Measurements from ENCODE around the gene KCNIP4.
"Not testable (repeated sequence)": the region's sequence is repeated elsewhere in the genome, so short reads cannot be mapped to it uniquely, and the experiment has no call there.

KCNIP4 gene

DNA sequence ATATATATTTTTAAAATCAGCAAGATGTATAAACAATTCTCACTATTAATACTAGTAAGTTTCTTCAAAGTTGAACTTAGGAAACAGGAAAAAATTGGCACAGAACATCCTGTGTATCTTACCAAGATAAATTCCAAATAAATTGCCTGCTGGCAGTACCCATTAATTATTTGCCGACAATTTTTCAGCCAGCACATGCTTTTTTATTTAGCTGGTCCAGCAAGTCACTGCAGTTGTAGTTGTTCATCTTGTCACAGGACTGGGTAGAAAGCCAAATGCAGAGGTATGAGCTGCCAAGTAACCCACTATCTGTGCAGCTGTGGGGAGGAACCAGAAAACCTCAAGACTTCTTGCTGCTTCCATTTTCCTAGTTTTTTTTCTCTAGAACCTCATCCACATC is 1134.9 kb downstream of the KCNIP4 start:
- no peak for DNase-seq

DNA sequence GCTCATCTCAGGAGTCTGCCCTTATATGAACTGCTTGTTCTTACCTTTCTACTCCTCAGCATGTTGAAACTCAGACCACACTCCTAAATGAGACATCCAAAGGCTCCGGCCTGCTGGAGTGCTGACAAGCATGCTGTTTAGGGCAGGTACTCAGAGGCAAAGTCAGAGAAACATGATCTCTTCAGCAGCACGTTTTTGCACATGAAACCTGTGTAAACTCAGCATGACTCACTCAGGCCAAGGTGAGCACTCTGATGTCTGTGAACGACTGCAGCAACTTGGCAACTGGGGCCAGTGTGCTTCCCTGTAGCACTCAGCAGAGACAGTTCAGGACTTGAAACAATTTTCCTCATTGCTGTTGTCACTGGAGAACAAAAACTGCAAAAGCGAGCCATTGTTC is 1138.8 kb downstream of the KCNIP4 start:
- DNase-seq: no peak

- no peak for DNase-seq
These were observed 1142.9 kb downstream of the KCNIP4 start for GRCh38 chr4:20805716-20806115.

GRCh38 chr4:20787940-20788665 is 1160.5 kb downstream of the KCNIP4 start:
- no peak for DNase-seq

GRCh38 chr4:20783134-20783533 is 1165.4 kb downstream of the KCNIP4 start:
- DNase-seq: not testable (repeated sequence)

DNA sequence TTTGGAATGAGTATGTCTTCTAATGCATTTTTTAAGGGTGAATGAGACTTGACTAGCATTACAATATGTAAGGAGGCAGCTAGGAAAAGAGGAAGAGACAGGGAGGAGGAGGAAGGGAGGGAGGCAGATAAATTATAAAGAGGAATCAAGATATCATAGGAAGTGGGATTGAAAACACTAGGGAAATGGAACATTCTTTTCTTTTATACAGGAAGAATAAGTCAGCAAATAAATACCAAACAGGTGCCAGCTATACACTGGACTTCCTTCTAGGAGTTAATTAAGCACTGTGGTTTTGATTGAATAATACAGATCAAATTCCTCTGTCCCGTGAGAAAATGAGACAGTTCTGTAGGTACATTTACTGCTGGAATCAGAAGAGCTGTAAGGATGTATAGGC is 1169.7 kb downstream of the KCNIP4 start:
- no peak for DNase-seq

- peak; percentile 62 for DNase-seq
These were observed 1175.2 kb downstream of the KCNIP4 start for GRCh38 chr4:20773144-20773997.

DNA sequence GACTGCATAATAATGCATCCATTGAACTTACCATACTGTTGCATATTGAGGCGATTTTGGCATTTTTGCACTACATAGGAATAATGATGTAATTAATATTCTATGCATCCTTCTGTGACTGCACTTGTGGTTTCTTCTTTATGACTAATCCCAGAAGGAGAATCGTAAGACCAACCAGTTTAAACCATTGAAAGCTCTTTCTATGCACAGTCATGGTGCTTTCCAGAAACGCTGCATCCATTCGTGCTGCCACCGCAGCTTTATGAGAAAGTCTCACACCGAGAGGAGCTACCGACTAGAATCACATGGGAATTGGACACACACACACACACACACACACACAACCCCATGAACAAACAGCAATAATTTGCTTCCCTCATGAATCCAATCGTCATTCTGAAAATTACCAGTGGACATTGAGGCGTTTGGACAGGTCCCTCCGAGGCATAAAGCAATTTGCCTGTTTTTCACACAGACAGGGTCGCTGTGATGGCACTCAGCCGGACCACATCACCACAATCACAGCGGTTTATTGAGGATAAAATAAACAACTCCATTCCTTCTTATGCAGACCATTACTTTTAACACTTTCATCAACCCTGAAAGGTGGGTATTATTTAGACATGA is 1184.1 kb downstream of the KCNIP4 start:
- no peak for DNase-seq

GRCh38 chr4:20761826-20762225 is 1186.7 kb downstream of the KCNIP4 start:
- no peak for DNase-seq

GRCh38 chr4:20761382-20761781 is 1187.2 kb downstream of the KCNIP4 start:
- DNase-seq: no peak

GRCh38 chr4:20760053-20760452 is 1188.5 kb downstream of the KCNIP4 start:
- no peak for DNase-seq

GRCh38 chr4:20754036-20754435 is 1194.5 kb downstream of the KCNIP4 start:
- no peak for DNase-seq

DNA sequence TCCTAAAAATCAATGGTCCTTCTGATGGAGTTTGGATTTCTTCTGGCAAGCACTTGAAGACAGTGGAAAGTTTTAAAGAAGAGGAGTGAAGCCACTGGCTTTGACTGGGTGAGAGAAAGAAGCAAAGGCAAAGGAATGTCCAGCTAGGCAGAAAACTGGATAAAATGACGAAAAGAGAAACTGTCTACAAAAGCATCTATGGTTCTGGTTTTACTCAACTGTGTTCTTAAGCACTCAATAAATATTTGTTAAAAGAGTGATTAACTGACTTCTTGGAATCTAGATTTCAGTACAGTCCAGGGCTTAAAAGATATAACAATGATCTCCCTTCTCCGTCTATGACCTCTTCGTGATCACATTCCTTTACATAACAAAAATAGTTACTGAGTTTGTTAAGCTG is 1195.9 kb downstream of the KCNIP4 start:
- no peak for DNase-seq

- not testable (repeated sequence) for DNase-seq
These were observed 1202.6 kb downstream of the KCNIP4 start for GRCh38 chr4:20746000-20746399.

- DNase-seq: no peak
These were observed 1212.6 kb downstream of the KCNIP4 start for GRCh38 chr4:20735931-20736330.

DNA sequence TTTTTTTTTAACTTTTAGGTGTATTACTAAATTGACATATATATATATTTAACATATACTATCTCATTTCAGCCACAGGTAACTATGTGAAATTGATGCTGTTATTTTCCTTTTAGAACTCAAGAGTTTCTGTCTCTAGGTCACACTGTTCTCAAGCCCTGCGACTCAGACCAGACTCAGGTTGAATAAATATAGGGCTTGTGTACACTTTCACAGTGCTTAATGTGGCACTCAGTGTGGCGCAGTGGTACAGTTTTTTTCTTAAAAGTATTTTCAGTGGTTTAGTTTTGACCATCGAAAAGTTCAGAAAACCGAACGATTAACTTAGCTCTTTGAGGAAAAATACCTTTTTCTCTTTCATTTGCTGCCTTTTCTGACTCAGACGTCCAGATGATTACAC is 1223.7 kb downstream of the KCNIP4 start:
- DNase-seq: no peak

DNA sequence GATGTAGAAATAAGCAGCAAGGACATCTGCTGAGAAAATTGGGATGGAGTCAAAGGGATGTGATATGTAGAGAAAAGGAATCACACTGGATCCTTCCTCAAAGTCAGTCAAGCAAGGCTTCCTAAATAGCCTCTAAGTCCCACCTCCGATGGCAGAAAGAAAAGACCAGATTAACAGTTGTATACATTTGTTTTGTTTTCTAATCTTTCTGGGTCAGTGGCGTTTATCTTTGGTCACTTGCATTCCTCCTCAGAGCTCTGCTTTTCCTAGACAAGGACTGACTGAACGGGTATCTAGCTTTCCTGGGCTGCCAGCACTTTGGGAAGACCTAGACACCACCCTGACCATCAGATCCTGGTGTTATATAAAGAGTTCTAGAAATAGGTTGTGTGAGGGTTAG is 1225.1 kb downstream of the KCNIP4 start:
- no peak for DNase-seq

- no peak for DNase-seq
These were observed 1225.6 kb downstream of the KCNIP4 start for GRCh38 chr4:20723019-20723418.

DNA sequence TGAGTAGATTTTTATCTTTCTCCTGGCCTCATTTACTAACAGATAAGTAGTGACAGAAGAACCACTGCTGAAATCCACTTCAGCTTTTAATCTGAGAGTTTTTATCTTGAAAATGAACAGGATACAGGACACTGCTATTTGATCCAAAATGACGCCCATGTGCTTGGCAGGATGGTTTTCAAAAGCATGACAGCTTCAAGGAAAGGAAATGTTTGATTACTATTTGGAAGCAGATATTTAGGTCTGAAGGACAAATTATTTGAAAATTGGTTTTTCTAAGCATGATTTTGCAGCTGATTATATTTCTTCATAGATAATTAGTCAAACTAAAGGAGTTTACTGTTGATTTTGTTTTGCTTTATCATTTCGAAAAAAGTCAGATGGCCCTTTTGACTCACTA is 1237.2 kb downstream of the KCNIP4 start:
- DNase-seq: no peak

DNA sequence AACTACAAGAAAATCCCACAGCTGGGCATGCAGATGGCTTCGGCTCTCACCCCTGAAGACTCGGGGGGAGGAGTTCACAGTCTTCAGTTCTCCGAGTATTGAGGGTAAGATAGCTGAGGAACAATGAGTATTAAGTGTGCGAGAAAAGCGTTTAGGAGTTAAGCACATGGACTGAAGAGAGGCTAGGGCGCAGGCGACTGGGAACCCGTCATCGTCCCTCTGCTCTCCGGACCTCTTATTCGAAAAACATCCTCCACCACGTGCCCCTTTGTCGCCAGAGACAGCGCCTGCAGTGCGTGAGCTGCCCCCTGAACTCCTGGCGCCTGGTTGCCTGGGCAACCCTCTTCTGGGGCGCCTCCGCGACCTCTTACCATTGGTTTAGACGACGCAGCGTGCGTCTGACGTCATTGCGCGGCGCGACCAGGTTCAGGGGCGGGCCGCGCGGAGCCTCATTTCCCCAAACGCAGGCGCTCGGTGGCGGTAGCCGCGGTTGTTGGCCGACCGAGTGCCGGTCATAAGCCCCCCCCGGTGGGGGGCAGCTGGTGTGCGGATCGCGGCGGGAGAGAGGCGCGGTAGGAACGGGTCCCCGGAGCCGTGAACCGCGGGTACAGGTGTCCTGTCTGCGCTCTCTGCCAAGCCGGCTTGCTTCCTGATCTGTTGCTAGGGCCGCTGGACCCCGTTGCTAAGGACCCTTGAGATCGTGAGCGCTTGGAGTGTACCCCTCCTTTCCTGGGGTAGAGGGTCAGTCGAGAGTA is 1248.4 kb downstream of the KCNIP4 start, which contains the start of gene PACRGL:
PACRGL (plus strand) TSS at position 452 of the 755 bp plus-strand sequence. CDS start 4,024 bp downstream, outside the sequence.
- DNase-seq: peak; percentile 99

- DNase-seq: no peak
These were observed 1249.8 kb downstream of the KCNIP4 start for GRCh38 chr4:20698820-20699219.

GRCh38 chr4:20698382-20698781 is 1250.2 kb downstream of the KCNIP4 start:
- no peak for DNase-seq

DNA sequence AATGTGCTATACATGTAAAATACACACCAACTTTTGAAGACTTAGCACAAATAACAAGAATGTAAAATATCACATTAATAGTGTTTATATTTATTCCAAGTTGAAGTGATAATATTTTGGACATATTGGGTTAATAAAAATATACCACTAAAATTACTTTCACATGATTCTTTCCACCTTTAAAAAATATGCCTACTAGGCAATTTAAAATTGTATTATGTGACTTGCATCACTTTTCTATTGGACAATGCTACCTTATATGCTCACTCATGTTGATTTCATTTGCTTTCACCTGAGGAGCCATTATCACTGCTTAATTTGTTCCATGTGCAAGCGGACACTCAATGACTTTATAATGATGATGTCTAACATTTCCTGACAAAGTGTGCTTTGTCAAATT is 1251.8 kb downstream of the KCNIP4 start:
- no peak for DNase-seq

Measured in NCI-H146 (cell line).